Neutrophil (primary cell): Measurements from ENCODE around the gene CHP1.
A peak's percentile ranks its signal among the peaks of the same experiment; 100 is the strongest.
"Not testable (repeated sequence)": the region's sequence is repeated elsewhere in the genome, so short reads cannot be mapped to it uniquely, and the experiment has no call there.

Experiments used
- H3K27ac ChIP-seq: fragments of 200-600 bp; sonication (generic); 2 replicates; pipeline ENCODE4 v1.5.1; 2016; ENCODE audit warnings: mild to moderate bottlenecking, moderate library complexity
- H3K27me3 ChIP-seq: fragments of 200-600 bp; sonication (generic); 2 replicates; pipeline ENCODE4 v1.6.0; 2016; ENCODE audit warnings: mild to moderate bottlenecking
- H3K36me3 ChIP-seq: fragments of 200-600 bp; sonication (generic); 2 replicates; pipeline ENCODE4 v1.5.1; 2017
- H3K4me1 ChIP-seq, 2 experiments: fragments of 200-600 bp in 1 of 2; sonication (generic) in 1 of 2; 1 replicate in 1 of 2; 2 replicates in 1 of 2; pipeline versions ENCODE4 v1.5.1 to v1.6.1; 2013 to 2016; ENCODE audit warnings: low read depth in 1 of 2, low read length in 1 of 2, mild to moderate bottlenecking in 1 of 2, moderate library complexity in 1 of 2; ENCODE audit not compliant: control insufficient read depth in 1 of 2, insufficient read depth in 1 of 2
- H3K4me3 ChIP-seq, 2 experiments: fragments of 200-600 bp in 1 of 2; sonication (generic) in 1 of 2; 1 replicate in 1 of 2; 2 replicates in 1 of 2; pipeline ENCODE4 v1.5.1; 2013 to 2016; ENCODE audit warnings: low read depth in 1 of 2, low read length in 1 of 2, mild to moderate bottlenecking in 1 of 2, moderate library complexity in 1 of 2
- H3K9me3 ChIP-seq: fragments of 200-600 bp; sonication (generic); 2 replicates; pipeline ENCODE4 v1.5.1; 2016
- CTCF ChIP-seq: fragments of 200-600 bp; sonication (generic); IDR thresholded peaks from 2 replicates; pipeline ENCODE4 v1.5.1; 2016; ENCODE audit warnings: antibody characterized with exemption

CHP1 gene

GRCh38 chr15:41238100-41238499, 7.0 kb downstream of the CHP1 start:
- no peak for TF ChIP-seq CTCF
- H3K27ac ChIP-seq = peak overlapping the region; percentile 30
- H3K4me3 ChIP-seq = no peak overlapping the region
- peaks cover 6 to 17% of the 10 kb centered on the region in 2 experiments for H3K4me1 ChIP-seq
- peaks cover 15% of the 10 kb centered on the region for H3K36me3 ChIP-seq
- H3K9me3 ChIP-seq = no peaks in the 10 kb centered on the region
- no peaks in the 10 kb centered on the region for H3K27me3 ChIP-seq

GRCh38 chr15:41241221-41241964, 10.3 kb downstream of the CHP1 start:
- no peaks in the 10 kb centered on the region for H3K9me3 ChIP-seq
- no peaks in the 10 kb centered on the region for H3K27me3 ChIP-seq
- H3K27ac ChIP-seq = no peak overlapping the region
- H3K4me3 ChIP-seq = no peak overlapping the region
- peaks cover 5 to 12% of the 10 kb centered on the region in 2 experiments for H3K4me1 ChIP-seq
- TF ChIP-seq CTCF = no peak
- peaks cover 41% of the 10 kb centered on the region for H3K36me3 ChIP-seq

GRCh38 chr15:41250745-41251144, 19.7 kb downstream of the CHP1 start:
- H3K4me1 ChIP-seq, H3K9me3 ChIP-seq, H3K27ac ChIP-seq, H3K27me3 ChIP-seq, H3K4me3 ChIP-seq: not testable (repeated sequence)
- peaks cover 59% of the 10 kb centered on the region for H3K36me3 ChIP-seq

GRCh38 chr15:41251411-41251810, 20.3 kb downstream of the CHP1 start:
- Histone ChIP-seq H3K4me1 (peaks cover 6 to 9% of the 10 kb centered on the region in 2 experiments), H3K9me3 (no peaks in the 10 kb centered on the region), H3K36me3 (peaks cover 56% of the 10 kb centered on the region), H3K4me3 (no peak overlapping the region), H3K27ac (no peak overlapping the region), H3K27me3 (no peaks in the 10 kb centered on the region)
- no peak for TF ChIP-seq CTCF

- no peak overlapping the region for H3K27ac ChIP-seq
- H3K27me3 ChIP-seq = no peaks in the 10 kb centered on the region
- H3K4me1 ChIP-seq = peaks cover 26 to 29% of the 10 kb centered on the region in 2 experiments
- no peak overlapping the region for H3K4me3 ChIP-seq
- H3K9me3 ChIP-seq = no peaks in the 10 kb centered on the region
- peaks cover 59% of the 10 kb centered on the region for H3K36me3 ChIP-seq
- TF ChIP-seq CTCF = no peak
Measured at GRCh38 chr15:41254560-41254959, 23.5 kb downstream of the CHP1 start.

- no peaks in the 10 kb centered on the region for H3K27me3 ChIP-seq
- TF ChIP-seq CTCF = no peak
- H3K4me1 ChIP-seq = peaks cover 30 to 33% of the 10 kb centered on the region in 2 experiments
- H3K36me3 ChIP-seq = peaks cover 50% of the 10 kb centered on the region
- H3K9me3 ChIP-seq = no peaks in the 10 kb centered on the region
- H3K27ac ChIP-seq = peak overlapping the region; percentile 41
- H3K4me3 ChIP-seq = no peak overlapping the region
Measured at GRCh38 chr15:41256103-41256502, 25.0 kb downstream of the CHP1 start.
